GM18909 (cell line): Measurements from ENCODE around the gene ACBD4.

Experiments used
- ATAC-seq: cut with Tn5 transposase; IDR thresholded peaks from one replicate; pipeline ENCODE4 v1.9.1; 2021; ENCODE audit warnings: mild to moderate bottlenecking; ENCODE audit not compliant: unreplicated experiment, poor library complexity

ACBD4 gene, protein sequence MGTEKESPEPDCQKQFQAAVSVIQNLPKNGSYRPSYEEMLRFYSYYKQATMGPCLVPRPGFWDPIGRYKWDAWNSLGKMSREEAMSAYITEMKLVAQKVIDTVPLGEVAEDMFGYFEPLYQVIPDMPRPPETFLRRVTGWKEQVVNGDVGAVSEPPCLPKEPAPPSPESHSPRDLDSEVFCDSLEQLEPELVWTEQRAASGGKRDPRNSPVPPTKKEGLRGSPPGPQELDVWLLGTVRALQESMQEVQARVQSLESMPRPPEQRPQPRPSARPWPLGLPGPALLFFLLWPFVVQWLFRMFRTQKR

DNA sequence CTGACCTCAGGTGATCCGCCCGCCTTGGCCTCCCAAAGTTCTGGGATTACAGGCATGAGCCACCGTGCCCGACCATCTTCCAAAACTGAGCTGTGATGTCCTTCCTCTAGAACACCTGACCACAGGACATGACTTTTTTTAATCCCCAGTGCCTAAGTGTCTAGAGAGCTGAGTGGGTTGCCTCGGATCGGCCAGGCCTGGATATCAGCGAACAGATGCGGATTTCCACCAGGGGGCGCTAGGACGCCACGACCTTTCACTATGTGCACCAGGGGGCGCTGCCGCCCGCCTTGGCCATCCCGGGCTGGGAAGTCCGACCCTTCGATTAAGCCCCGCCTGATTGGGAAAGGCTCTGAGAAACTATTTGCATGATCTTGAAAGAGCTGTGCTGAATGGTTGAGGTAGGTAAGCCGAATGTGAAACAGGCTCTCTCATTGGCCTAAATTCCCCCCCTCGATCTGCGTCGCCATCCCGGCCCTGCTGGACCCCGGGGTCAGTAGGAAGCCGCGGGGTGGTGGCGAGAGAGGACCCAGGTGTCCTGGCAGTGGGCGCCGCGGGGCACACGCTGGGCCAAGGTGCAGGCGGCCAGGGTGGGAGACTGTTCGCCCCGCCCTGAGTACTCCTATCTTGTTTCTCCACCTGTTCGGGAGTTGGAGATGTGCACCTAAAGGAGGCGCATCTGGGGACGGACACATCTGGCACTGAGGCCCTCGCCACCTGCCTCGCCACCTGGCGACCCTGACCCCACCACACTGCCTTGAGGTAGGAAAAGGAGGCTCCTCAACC, at the start of gene ACBD4:
Gene ACBD4 (plus strand): TSS at position 496 of the 786 bp plus-strand sequence. CDS start 458 bp downstream, outside the sequence.
- peak; percentile 71 for ATAC-seq

DNA sequence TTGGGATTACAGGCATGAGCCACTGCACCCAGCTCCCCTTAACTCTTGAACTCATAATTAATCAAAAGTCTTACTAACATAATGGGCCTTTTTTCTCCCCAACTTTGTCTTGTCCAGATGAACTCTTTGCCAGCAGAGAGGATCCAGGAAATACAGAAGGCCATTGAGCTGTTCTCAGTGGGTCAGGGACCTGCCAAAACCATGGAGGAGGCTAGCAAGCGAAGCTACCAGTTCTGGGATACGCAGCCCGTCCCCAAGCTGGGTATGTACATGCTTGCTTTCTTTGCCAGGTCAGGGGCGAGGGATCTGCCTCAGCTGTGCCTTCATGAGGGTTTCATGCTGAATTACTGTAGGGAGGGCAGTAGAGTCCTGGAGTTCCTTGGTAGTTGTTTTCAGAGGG, 49.1 kb upstream of the ACBD4 start:
- no peak for ATAC-seq

GRCh38 chr17:45086865-45087503, 48.5 kb upstream of the ACBD4 start:
- no peak for ATAC-seq

DNA sequence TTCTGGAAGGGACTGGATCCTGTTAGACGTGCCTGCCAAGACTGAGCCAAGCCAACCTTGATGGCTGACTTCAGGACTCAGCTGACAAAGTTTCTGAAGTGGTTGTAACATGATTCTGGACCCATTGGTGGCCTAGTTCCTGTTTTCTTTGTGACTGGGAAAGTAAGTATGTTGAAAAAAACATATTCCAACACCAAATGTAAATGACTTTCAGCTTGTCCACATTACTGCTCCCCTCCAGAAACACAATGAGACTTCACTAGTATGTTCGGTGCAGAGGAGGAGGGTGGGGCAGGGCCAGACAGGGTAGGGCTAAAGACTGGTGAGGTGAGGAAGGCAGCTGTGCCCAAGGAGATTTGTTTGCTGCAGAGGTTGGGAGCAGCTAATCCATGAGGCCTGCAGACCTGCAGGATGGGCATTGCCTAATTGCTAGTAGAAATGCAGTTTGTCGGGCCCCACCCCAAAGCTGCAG, 47.9 kb upstream of the ACBD4 start:
- ATAC-seq = no peak

GRCh38 chr17:45087978-45088377, 47.5 kb upstream of the ACBD4 start:
- ATAC-seq = no peak

DNA sequence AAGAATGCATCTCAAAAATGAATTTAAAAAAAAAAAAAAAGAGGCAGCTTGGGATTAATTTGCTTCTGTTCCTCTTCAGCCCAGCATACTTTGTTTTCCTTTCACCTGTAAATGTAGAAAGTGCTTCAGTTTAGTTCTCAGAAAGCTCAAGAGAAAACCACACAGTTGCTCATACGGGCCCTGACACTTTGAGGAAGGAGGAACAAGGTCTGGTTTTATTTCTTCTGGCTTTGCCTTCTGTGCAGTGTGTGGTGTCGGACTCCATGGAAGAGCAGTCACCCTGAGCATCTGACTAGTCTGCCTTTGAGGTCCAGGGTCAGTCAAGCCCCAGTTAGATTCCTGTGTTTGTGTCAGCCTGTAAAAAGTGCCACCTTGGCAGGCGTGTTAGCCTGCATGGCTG, 46.7 kb upstream of the ACBD4 start:
- no peak for ATAC-seq

DNA sequence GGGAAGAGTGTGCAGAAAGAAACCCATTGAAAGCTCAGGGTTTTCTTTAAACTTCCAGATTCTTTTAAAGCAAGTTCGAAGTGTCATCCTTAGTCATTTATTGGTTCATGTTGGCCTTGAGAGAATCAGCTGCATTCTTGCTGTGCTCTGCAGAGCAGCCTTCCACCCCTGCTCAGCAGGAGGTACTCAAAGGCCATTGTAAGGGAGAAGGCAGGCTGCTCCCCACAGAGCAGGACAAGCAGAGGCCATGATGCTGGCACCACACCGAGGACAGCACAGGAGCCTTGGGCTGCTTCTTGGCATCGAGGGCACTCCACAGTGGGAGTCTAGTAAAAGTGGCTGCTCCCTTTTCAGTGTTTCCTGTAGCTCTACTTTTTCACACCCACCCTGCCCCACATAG, 44.8 kb upstream of the ACBD4 start:
- ATAC-seq = no peak

DNA sequence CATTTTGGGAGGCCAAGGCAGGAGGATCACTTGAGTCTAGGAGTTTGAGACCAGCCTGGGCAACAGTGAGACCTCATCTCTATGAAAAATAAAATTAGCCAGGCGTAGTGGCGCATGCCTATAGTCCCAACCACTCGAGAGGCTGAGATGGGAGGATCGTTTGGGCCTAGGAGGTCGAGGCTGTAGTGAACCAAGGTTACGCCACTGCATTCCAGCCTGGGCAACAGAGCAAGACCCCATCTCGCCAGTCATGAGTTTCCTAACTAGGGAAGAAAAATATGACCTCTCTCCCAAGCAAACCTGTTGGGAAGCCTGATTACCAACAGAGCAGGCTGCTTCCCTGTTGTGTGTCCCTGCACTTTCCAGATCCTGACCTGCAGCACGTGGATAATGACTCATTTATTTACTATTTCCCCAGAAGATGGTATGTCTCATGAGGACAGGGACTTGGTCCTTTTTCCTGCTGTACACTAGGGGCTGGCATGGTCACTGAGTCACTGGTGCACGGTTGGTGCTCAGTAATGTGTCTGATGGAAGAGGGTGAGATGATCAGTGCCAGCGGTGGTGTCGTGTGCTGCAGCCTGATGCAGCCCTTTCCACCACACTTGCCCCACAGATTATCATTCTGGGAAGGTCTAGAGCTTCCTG, 43.6 kb upstream of the ACBD4 start:
- ATAC-seq = no peak

DNA sequence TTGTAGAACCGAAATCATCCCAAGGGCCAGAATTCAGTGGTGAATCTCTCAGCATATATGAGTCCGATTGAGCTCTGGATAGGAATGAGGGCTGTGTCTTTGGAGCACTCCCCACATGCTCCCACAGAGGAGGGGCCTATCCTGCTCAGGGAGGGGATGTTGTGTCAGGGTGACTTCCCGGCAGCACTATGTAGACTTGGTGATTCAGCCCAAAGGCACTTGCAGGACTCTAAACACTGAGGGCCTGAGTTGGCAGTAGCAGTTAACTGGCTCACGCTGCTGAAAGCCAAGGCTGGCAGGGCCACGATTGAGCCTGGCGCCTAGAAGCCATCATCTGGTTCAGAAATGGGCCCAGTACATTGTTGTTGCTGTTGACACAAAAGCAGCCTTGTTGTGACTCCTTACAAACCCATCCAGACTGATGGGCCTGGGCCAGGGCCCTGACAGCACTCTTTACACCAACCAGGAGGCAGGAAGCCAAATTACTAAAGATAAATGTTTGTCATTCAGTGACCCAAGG, 42.5 kb upstream of the ACBD4 start:
- no peak for ATAC-seq

DNA sequence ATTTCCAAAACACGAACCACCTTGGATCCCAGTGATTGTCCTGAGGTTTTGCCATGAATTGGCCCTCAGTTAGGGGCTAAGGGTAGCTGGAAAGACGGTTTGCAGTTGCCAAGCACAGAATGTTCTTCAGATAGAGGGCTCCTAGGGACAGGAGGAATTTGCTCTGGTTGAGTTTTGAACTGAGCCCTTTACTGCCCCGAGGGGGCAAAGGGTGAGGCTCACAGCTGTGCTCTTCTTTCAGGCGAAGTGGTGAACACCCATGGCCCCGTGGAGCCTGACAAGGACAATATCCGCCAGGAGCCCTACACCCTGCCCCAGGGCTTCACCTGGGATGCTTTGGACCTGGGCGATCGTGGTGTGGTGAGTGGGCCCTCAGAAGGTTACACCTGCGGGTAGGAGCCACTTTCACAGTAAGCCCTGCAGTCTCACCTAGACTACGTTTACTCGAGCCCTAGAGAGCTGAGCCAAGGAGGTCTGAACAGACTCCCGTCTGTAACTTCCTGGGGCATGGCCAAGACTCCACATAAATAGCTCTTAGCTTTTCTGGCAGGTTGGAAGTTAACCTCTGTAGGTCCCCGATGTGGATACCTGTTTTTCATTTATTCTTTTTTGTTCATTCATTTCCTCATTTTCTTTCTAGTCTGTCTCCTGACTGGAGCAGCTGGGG, 41.9 kb upstream of the ACBD4 start:
- no peak for ATAC-seq

- ATAC-seq = no peak
Measured at GRCh38 chr17:45096141-45096540, 39.3 kb upstream of the ACBD4 start.

GRCh38 chr17:45096926-45097325, 38.6 kb upstream of the ACBD4 start:
- ATAC-seq = no peak

DNA sequence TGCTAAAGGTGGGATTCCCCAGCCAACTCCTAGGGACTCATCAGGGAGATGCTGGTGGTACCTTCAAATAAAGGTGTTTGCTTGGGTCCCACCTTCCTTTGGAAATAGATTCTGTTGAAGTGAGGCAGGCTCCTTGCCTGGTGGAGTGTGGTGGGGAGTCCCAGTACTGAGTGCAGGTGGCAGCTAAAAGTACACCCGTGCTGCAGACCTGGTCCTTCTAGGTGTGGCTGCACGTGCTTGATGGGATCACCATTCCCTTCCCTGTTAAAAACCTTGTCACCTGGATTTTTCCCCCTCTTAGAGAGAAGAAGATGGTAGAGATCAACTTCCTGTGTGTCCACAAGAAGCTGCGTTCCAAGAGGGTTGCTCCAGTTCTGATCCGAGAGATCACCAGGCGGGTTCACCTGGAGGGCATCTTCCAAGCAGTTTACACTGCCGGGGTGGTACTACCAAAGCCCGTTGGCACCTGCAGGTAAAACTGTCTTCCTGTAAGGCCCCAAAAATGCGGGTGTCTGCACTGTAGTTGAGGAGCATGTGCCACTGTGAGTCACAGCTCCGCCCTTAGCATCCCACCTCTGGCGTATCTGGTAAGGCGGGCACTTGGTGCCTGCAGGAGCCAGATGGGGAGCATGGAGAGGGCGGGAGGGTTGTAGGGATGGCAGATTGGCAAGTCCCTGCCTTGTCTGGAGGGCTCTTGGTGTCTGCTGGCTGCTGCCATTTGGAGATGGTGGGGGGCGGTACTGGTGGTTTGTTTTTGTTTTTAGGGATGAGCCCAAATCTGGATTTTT, 37.2 kb upstream of the ACBD4 start:
- no peak for ATAC-seq

- ATAC-seq = no peak
Measured at GRCh38 chr17:45098869-45099616, 36.4 kb upstream of the ACBD4 start.

DNA sequence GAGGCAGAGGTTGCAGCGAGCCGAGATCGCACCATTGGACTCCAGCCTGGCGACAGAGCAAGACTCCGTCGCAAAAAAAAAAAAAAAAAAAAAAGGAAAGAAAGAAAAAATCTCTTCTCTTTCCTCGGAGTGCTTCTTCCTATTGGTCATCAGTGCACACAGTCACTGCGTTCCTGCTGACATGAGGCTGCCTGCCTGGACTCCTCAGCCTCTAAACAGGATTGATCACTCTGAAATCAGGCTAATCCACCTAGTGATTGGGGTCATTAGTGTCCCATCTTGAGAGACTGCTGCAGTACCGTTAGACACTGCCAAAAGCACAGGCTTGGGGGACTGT, 34.0 kb upstream of the ACBD4 start:
- ATAC-seq = no peak

DNA sequence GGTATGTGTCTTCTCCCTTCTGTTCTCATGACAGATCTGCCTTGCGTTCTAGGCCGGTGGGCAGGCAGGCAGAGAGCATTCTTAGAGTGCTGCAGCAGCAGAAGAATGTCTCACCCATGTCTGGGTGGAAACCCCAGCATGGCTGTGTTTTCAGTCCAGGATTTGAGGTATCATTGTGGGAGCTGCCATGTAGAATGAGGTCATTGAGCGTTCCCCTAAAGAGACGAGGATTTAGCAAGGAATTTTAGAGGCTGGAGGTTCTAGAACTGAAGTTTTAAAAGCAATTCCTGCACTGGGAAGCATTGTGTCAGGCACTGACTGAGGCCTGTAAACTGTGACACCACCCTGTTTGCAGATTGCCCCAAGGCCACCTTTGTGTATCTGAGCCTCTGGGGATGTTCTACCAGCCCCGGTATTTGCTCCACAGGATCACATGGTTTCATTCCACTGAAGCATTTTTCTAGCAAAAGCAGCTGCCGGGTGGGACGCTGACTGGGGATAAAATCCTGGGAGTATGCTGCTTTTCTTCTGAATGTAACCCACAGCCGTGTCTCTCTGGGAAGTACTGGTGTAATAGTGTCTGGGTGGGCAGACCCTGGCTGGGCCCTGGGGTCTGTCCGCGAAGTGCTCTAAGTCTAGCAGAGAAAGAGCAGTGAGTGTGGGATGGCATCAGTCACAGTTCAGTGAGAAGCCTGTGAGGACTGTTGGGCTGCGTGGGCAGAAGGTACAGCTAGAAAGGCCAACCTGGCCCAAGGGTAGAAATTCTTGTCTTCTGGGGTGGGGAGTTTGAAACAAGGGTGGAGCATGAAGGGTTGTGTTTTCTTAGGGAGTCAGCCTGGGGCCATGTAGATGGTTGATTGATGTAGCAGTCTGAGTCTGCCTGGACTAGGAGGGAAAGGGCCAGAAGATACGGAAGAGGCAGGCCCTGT, 33.3 kb upstream of the ACBD4 start:
- no peak for ATAC-seq

- ATAC-seq = no peak
Measured at GRCh38 chr17:45102856-45103255, 32.6 kb upstream of the ACBD4 start.
